H1 (cell line): ENCODE data around the gene CXCR1. TPM values are rescaled to one million over a fixed set of nuclear protein-coding genes. Genes with fewer than 3 reads are reported as not detected.

Experiments
- CTCF ChIA-PET: fragments of 300-600 bp; sonication (Branson Sonifier 250); formaldehyde crosslinking; loops from one replicate; lab custom pipeline; 2021; ENCODE audit not compliant: partially characterized antibody; lab: Charles Lee
- POLR2A ChIA-PET: fragments of 300-600 bp; sonication (Branson Sonifier 250); formaldehyde crosslinking; loops from one replicate; lab custom pipeline; 2021; ENCODE audit warnings: inconsistent platforms; ENCODE audit not compliant: partially characterized antibody; lab: Charles Lee
- DNase-seq, 2 experiments: peaks; one replicate each; pipeline versions ENCODE4 v3.0.0 to v3.0.0-alpha.2; 2010 to 2022; ENCODE audit warnings: low spot score in 2 of 2, low read depth in 1 of 2, mixed read lengths in 1 of 2
- FAIRE-seq: peaks from 2 replicates; lab custom pipeline; 2011; peaks lifted over from hg19 to GRCh38; lab: Jason Lieb, UNC
- H2AFZ ChIP-seq: 2 replicates; pipeline ENCODE4 v1.8.1; 2012; ENCODE audit warnings: low read length, inconsistent platforms
- H2AK5ac ChIP-seq: 2 replicates; pipeline ENCODE4 v1.6.1; 2013; ENCODE audit warnings: low read depth, low read length
- H2BK120ac ChIP-seq: replicated peaks from 2 replicates; pipeline ENCODE3; 2013; ENCODE audit warnings: low read depth, low read length, inconsistent platforms
- H2BK12ac ChIP-seq: 2 replicates; pipeline ENCODE4 v1.6.1; 2013; ENCODE audit warnings: low read depth, low read length
- H2BK15ac ChIP-seq: 2 replicates; pipeline ENCODE4 v1.6.1; 2013; ENCODE audit warnings: low read length
- H2BK20ac ChIP-seq: 2 replicates; pipeline ENCODE4 v1.6.1; 2013; ENCODE audit warnings: low read length
- H2BK5ac ChIP-seq: 2 replicates; pipeline ENCODE4 v1.6.1; 2013; ENCODE audit warnings: low read depth, low read length
- H3K14ac ChIP-seq: 2 replicates; pipeline ENCODE4 v1.6.1; 2013; ENCODE audit warnings: inconsistent platforms; ENCODE audit not compliant: insufficient read length
- H3K18ac ChIP-seq: 2 replicates; pipeline ENCODE4 v1.6.1; 2013; ENCODE audit warnings: low read length; ENCODE audit errors: extremely low read depth
- H3K23ac ChIP-seq: 2 replicates; pipeline ENCODE4 v1.6.1; 2013; ENCODE audit warnings: inconsistent platforms; ENCODE audit not compliant: insufficient read length
- H3K23me2 ChIP-seq: 2 replicates; pipeline ENCODE4 v1.6.1; 2013; ENCODE audit warnings: low read depth, low read length
- H3K27ac ChIP-seq: 2 replicates; pipeline ENCODE4 v1.6.1; 2011; ENCODE audit warnings: low read depth, low read length, inconsistent platforms
- H3K27me3 ChIP-seq, 4 experiments: replicated peaks in 1 of 4; 1 replicate in 1 of 4; 2 replicates in 3 of 4; pipeline versions ENCODE4 v1.6.1 to v1.8.1; 2011 to 2013; ENCODE audit warnings: low read length in 3 of 4, mild to moderate bottlenecking in 3 of 4, inconsistent platforms in 2 of 4, mixed read lengths in 2 of 4, moderate library complexity in 1 of 4; ENCODE audit not compliant: control insufficient read depth in 3 of 4, insufficient read depth in 3 of 4; ENCODE audit errors: extremely low read depth in 1 of 4
- H3K36me3 ChIP-seq, 4 experiments: 2 replicates each; pipeline versions ENCODE4 v1.6.1 to v1.8.1; 2011 to 2013; ENCODE audit warnings: mild to moderate bottlenecking in 4 of 4, low read length in 3 of 4, moderate library complexity in 2 of 4, control low read depth in 1 of 4, inconsistent platforms in 1 of 4; ENCODE audit not compliant: insufficient read depth in 4 of 4, control insufficient read depth in 2 of 4
- H3K4ac ChIP-seq: replicated peaks from 2 replicates; pipeline ENCODE3; 2013; ENCODE audit warnings: low read length, low read depth, mixed read lengths, inconsistent platforms; ENCODE audit not compliant: insufficient read length
- H3K4me1 ChIP-seq, 4 experiments: replicated peaks in 1 of 4; 1 replicate in 1 of 4; 2 replicates in 3 of 4; pipeline versions ENCODE4 v1.6.1 to v1.8.1; 2011 to 2013; ENCODE audit warnings: low read length in 3 of 4, inconsistent platforms in 2 of 4, mixed read lengths in 1 of 4; ENCODE audit not compliant: insufficient read depth in 4 of 4, control insufficient read depth in 3 of 4
- H3K4me2 ChIP-seq, 2 experiments: 2 replicates each; pipeline versions ENCODE4 v1.6.1 to v1.8.1; 2011 to 2013; ENCODE audit warnings: low read depth in 2 of 2, low read length in 2 of 2, control low read depth in 1 of 2, inconsistent platforms in 1 of 2, mild to moderate bottlenecking in 1 of 2; ENCODE audit not compliant: insufficient read depth in 1 of 2
- H3K4me3 ChIP-seq, 4 experiments: fragments of 200-600, 300-600 bp in 1 of 4; sonication (generic), shearing (Covaris generic), sonication (Bioruptor Twin) in 1 of 4; 2 replicates each; pipeline versions ENCODE4 v1.5.1 to v1.8.1; 2011 to 2016; ENCODE audit warnings: low read length in 4 of 4, low read depth in 3 of 4, control low read depth in 2 of 4, inconsistent platforms in 2 of 4, mild to moderate bottlenecking in 2 of 4, mixed read lengths in 1 of 4, moderate library complexity in 1 of 4; ENCODE audit not compliant: insufficient read depth in 2 of 4; ENCODE audit errors: extremely low read depth in 1 of 4
- H3K56ac ChIP-seq: replicated peaks from 2 replicates; pipeline ENCODE3; 2013; ENCODE audit warnings: low read depth, mild to moderate bottlenecking, mixed read lengths, low read length, inconsistent platforms; ENCODE audit not compliant: insufficient read length
- H3K79me1 ChIP-seq: 2 replicates; pipeline ENCODE4 v1.6.1; 2013; ENCODE audit warnings: low read depth, low read length, control low read depth
- H3K79me2 ChIP-seq, 2 experiments: 2 replicates each; pipeline versions ENCODE4 v1.6.1 to v1.8.1; 2012 to 2013; ENCODE audit warnings: low read length in 2 of 2, mild to moderate bottlenecking in 2 of 2, inconsistent platforms in 1 of 2; ENCODE audit not compliant: insufficient read depth in 2 of 2, control insufficient read depth in 1 of 2
- H3K9ac ChIP-seq, 4 experiments: replicated peaks in 1 of 4; 1 replicate in 1 of 4; 2 replicates in 3 of 4; pipeline versions ENCODE4 v1.6.1 to v1.8.1; 2011 to 2013; ENCODE audit warnings: low read depth in 3 of 4, low read length in 3 of 4, control low read depth in 2 of 4, mild to moderate bottlenecking in 2 of 4, moderate library complexity in 2 of 4, inconsistent platforms in 1 of 4; ENCODE audit errors: extremely low read depth in 1 of 4
- H3K9me3 ChIP-seq, 2 experiments: 2 replicates each; pipeline versions ENCODE4 v1.6.1 to v1.8.1; 2012 to 2013; ENCODE audit warnings: mild to moderate bottlenecking in 2 of 2, moderate library complexity in 2 of 2, control low read depth in 1 of 2, inconsistent platforms in 1 of 2, low read depth in 1 of 2, low read length in 1 of 2, mixed read lengths in 1 of 2; ENCODE audit not compliant: insufficient read depth in 2 of 2
- H4K20me1 ChIP-seq, 2 experiments: replicated peaks in 1 of 2; 2 replicates each; pipeline versions ENCODE3 to v1.8.1; 2011 to 2013; ENCODE audit warnings: inconsistent platforms in 2 of 2, low read length in 2 of 2, mild to moderate bottlenecking in 1 of 2; ENCODE audit not compliant: insufficient read depth in 2 of 2, control insufficient read depth in 1 of 2
- H4K5ac ChIP-seq: 2 replicates; pipeline ENCODE4 v1.6.1; 2013; ENCODE audit warnings: low read length, low read depth, mixed read lengths, inconsistent platforms; ENCODE audit not compliant: insufficient read length
- H4K8ac ChIP-seq: 2 replicates; pipeline ENCODE4 v1.8.0; 2013; ENCODE audit warnings: mild to moderate bottlenecking, moderate library complexity, low read length, inconsistent platforms; ENCODE audit not compliant: insufficient read depth; ENCODE audit errors: extremely low read depth
- H4K91ac ChIP-seq: replicated peaks from 2 replicates; pipeline ENCODE3; 2013; ENCODE audit warnings: low read length, mixed read lengths, inconsistent platforms; ENCODE audit not compliant: insufficient read length
- CHD1 ChIP-seq: IDR thresholded peaks from 2 replicates; pipeline ENCODE4 v1.6.1; 2012; ENCODE audit warnings: low read depth, low read length, improper control_type of control experiment
- CHD2 ChIP-seq: IDR thresholded peaks from 2 replicates; pipeline ENCODE4 v1.6.1; 2012; ENCODE audit warnings: low read length, improper control_type of control experiment
- RNF2 ChIP-seq: fragments of 200-900, 300-1000 bp; sonication (generic); IDR thresholded peaks from 2 replicates; pipeline ENCODE4 v1.7.1; 2016; ENCODE audit warnings: borderline replicate concordance, low read depth, mild to moderate bottlenecking, antibody characterized with exemption, low read length; ENCODE audit not compliant: poor library complexity, severe bottlenecking; ENCODE audit errors: missing control alignments
- SIN3A ChIP-seq, 2 experiments: IDR thresholded peaks in 1 of 2; conservative IDR thresholded peaks in 1 of 2; 2 replicates each; pipeline ENCODE4 v1.6.1; 2011 to 2012; ENCODE audit warnings: low read length in 2 of 2, improper control_type of control experiment in 1 of 2, low read depth in 1 of 2, mild to moderate bottlenecking in 1 of 2
- SP4 ChIP-seq: IDR thresholded peaks from 2 replicates; pipeline ENCODE4 v1.6.1; 2012; ENCODE audit warnings: low read length, inconsistent platforms
- SRF ChIP-seq: IDR thresholded peaks from 2 replicates; pipeline ENCODE4 v1.6.1; 2011; ENCODE audit warnings: mild to moderate bottlenecking, low read depth, low read length, moderate library complexity
- TAF7 ChIP-seq: optimal IDR thresholded peaks from 2 replicates; pipeline ENCODE3; 2011; ENCODE audit warnings: low read depth, mild to moderate bottlenecking, inconsistent platforms, low read length, moderate library complexity, borderline replicate concordance
- TCF12 ChIP-seq: IDR thresholded peaks from 2 replicates; pipeline ENCODE4 v1.6.1; 2011; ENCODE audit warnings: low read depth, mild to moderate bottlenecking, low read length
- WGBS, 2 experiments: shearing (Covaris generic) in 1 of 2; methylation state at CpG; one replicate each; pipeline versions ENCODE4 v1.1.6 to v1.1.7; 2013 to 2015; ENCODE audit warnings: low lambda C conversion rate in 2 of 2, mixed read lengths in 2 of 2, inconsistent platforms in 1 of 2, low coverage in 1 of 2, missing lambda C conversion rate in 1 of 2; ENCODE audit not compliant: insufficient replicate concordance in 2 of 2, insufficient coverage in 1 of 2, insufficient read length in 1 of 2; ENCODE audit errors: extremely low coverage in 1 of 2, missing lambda C conversion rate in 1 of 2; 5-methylcytosine and 5-hydroxymethylcytosine counted together
- polyA plus RNA-seq, 7 experiments: library from polyadenylated mRNA; depleted of rRNA in 3 of 7; stranded (reverse) in 5 of 7; unstranded in 2 of 7; fragments of >200 nt in 5 of 7; fragments of 200-250 nt in 2 of 7; gene quantifications; 1 replicate in 5 of 7; 2 replicates in 1 of 7; 4 replicates in 1 of 7; pipeline versions ENCODE4 v1.2.1 to v1.2.3, GENCODE V29; 2011 to 2013; ENCODE audit warnings: missing spikeins in 2 of 7, mixed read lengths in 2 of 7
- total RNA-seq: library from RNA; stranded (reverse); fragmentation: NEBNext Ultra II Directional; extraction: Animal tissue kit (Norgen Biotek cat#: 25700); gene quantifications from 2 replicates; pipeline ENCODE4 v1.2.1, GENCODE V29; 2021

Gene CXCR1
- total and polyA plus RNA-seq, 2 of the 8 experiments (the other 6 are each of a cell fraction or from before 2014, with no cell fraction given): not detected

DNA sequence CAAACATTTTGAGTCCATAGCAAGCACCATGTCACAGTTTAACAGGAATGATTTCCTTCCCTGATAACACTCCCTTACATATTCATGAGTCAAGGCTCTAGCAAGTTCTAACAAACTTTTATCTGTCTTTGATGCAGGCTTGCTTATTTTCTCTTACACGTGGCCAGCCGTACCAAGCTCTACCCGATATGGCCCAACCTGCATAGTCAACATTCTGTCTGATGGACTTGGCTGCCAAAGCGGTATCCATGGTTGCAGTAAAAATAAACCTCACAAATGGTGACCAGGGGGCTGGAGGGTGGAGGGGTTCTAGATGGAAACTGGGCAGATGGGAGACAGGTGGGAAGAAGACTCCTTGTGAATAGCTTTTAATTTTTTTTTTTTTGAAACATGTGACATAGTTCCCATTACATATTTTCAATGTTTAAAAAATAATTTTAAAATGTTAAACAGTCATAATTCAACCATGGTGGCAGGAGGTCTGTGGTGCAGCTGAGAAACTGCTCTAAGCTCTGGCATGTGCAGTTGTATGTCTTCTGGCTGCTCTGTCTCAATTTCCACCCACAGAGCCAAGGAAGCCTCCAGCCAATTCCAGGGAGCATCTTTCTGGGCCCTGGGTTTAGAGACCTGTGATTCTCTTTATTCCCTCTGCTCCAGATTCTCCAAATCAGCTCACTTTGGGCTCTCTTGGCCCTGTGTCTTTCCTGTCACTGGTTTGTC lies 20.7 kb upstream of the CXCR1 start:
- no peak overlapping the region for H3K14ac ChIP-seq
- no peak overlapping the region for H3K9ac ChIP-seq
- ChIA-PET CTCF (interaction anchor here (0.8 to 1.8 kb wide), 12 partner anchors 8 to 77 kb away, joined by 3 to 6 read pairs (median 4); no protein-coding TSS in a partner anchor), POLR2A (no interaction called here)
- H3K27me3 ChIP-seq: no peaks in the 10 kb centered on the region
- H4K8ac ChIP-seq: no peak overlapping the region
- no peak overlapping the region for H2BK120ac ChIP-seq
- no peaks in the 10 kb centered on the region for H3K23me2 ChIP-seq
- H3K18ac ChIP-seq: no peak overlapping the region
- no peaks in the 10 kb centered on the region for H4K20me1 ChIP-seq
- no peak overlapping the region for H2BK12ac ChIP-seq
- no peaks in the 10 kb centered on the region for H3K79me1 ChIP-seq
- H2AFZ ChIP-seq: peak overlapping the region; percentile 100
- H4K5ac ChIP-seq: no peak overlapping the region
- H3K56ac ChIP-seq: no peak overlapping the region
- DNase-seq: no peak
- H2BK5ac ChIP-seq: no peak overlapping the region
- 95% methylated on average over 4 of the region's 4 CpGs; no CpG with 5 or more reads in 1 of the 2 experiments for WGBS, 2 experiments
- H3K4me3 ChIP-seq: no peak overlapping the region
- H2AK5ac ChIP-seq: no peak overlapping the region
- H3K4ac ChIP-seq: no peak overlapping the region
- no peak overlapping the region for H4K91ac ChIP-seq
- no peaks in the 10 kb centered on the region for H3K79me2 ChIP-seq
- H2BK20ac ChIP-seq: no peak overlapping the region
- no peaks in the 10 kb centered on the region for H3K9me3 ChIP-seq
- FAIRE-seq: no peak
- H3K4me1 ChIP-seq: peaks cover 0 to 8% (median 0%) of the 10 kb centered on the region in 4 experiments; a peak in 1 of 7 replicates
- H2BK15ac ChIP-seq: no peak overlapping the region
- H3K27ac ChIP-seq: no peak overlapping the region
- no peak for TF ChIP-seq SIN3A (conservative IDR thresholded peaks at IDR 0.05 in 1 of 2, IDR thresholded peaks at IDR 0.05 in 1 of 2; ENCODE audit: low read depth in 1 of 2, low read length in 2 of 2)
- TF ChIP-seq CHD1: no peak
- TF ChIP-seq SRF: no peak
- no peak for TF ChIP-seq TCF12
- TF ChIP-seq RNF2: no peak
- no peak for TF ChIP-seq SP4
- no peak for TF ChIP-seq CHD2
- TF ChIP-seq TAF7: no peak
- no peak overlapping the region for H3K4me2 ChIP-seq
- no peak overlapping the region for H3K23ac ChIP-seq
- H3K36me3 ChIP-seq: no peaks in the 10 kb centered on the region
